ENCODE results near the gene COMMD10. TPM values are rescaled to one million over a fixed set of nuclear protein-coding genes. Genes with fewer than 3 reads are reported as not detected.

COMMD10 gene
- total and polyA plus RNA-seq, 2 of the 8 experiments (the other 6 are each of a cell fraction or from before 2014, with no cell fraction given): 16.5 to 43.4 TPM

GRCh38 chr5:116133281-116133680, 48.5 kb downstream of the COMMD10 start:
- Histone ChIP-seq H3K4me3 (ENCODE audit: extremely low read depth in 1 of 4, insufficient read depth in 2 of 4, low read depth in 3 of 4, low read length in 4 of 4) (no peak overlapping the region), H3K14ac (ENCODE audit: insufficient read length) (no peak overlapping the region), H3K9me3 (ENCODE audit: insufficient read depth in 2 of 2, low read depth in 1 of 2, low read length in 1 of 2) (no peaks in the 10 kb centered on the region), H4K20me1 (replicated peaks in 1 of 2; ENCODE audit: control insufficient read depth in 1 of 2, insufficient read depth in 2 of 2, low read length in 2 of 2) (no peaks in the 10 kb centered on the region), H2BK12ac (ENCODE audit: low read depth, low read length) (no peak overlapping the region), H4K91ac (replicated peaks; ENCODE audit: insufficient read length, low read length) (no peak overlapping the region), H3K4me1 (replicated peaks in 1 of 4; ENCODE audit: control insufficient read depth in 3 of 4, insufficient read depth in 4 of 4, low read length in 3 of 4) (no peaks in the 10 kb centered on the region), H3K79me1 (ENCODE audit: low read depth, low read length) (no peaks in the 10 kb centered on the region), H4K8ac (ENCODE audit: extremely low read depth, insufficient read depth, low read length) (no peak overlapping the region), H3K23me2 (ENCODE audit: low read depth, low read length) (no peaks in the 10 kb centered on the region), H2BK5ac (ENCODE audit: low read depth, low read length) (no peak overlapping the region), H2AK5ac (ENCODE audit: low read depth, low read length) (no peak overlapping the region), H3K36me3 (ENCODE audit: control insufficient read depth in 2 of 4, insufficient read depth in 4 of 4, low read length in 3 of 4) (no peaks in the 10 kb centered on the region; a peak in 1 of 8 replicates), H3K4ac (replicated peaks; ENCODE audit: insufficient read length, low read depth, low read length) (no peak overlapping the region), H3K27ac (ENCODE audit: low read depth, low read length) (no peak overlapping the region), H2AFZ (ENCODE audit: low read length) (no peak overlapping the region), H2BK120ac (replicated peaks; ENCODE audit: low read depth, low read length) (no peak overlapping the region), H3K9ac (replicated peaks in 1 of 4; ENCODE audit: extremely low read depth in 1 of 4, low read depth in 3 of 4, low read length in 3 of 4) (no peak overlapping the region), H2BK15ac (ENCODE audit: low read length) (no peak overlapping the region), H3K79me2 (ENCODE audit: control insufficient read depth in 1 of 2, insufficient read depth in 2 of 2, low read length in 2 of 2) (no peaks in the 10 kb centered on the region), H3K23ac (ENCODE audit: insufficient read length) (no peak overlapping the region), H2BK20ac (ENCODE audit: low read length) (no peak overlapping the region), H3K4me2 (ENCODE audit: insufficient read depth in 1 of 2, low read depth in 2 of 2, low read length in 2 of 2) (no peak overlapping the region), H4K5ac (ENCODE audit: insufficient read length, low read depth, low read length) (no peak overlapping the region), H3K27me3 (replicated peaks in 1 of 4; ENCODE audit: control insufficient read depth in 3 of 4, extremely low read depth in 1 of 4, insufficient read depth in 3 of 4, low read length in 3 of 4) (no peaks in the 10 kb centered on the region), H3K56ac (replicated peaks; ENCODE audit: insufficient read length, low read depth, low read length) (no peak overlapping the region), H3K18ac (ENCODE audit: extremely low read depth, low read length) (no peak overlapping the region)
- WGBS, 2 experiments (ENCODE audit: extremely low coverage in 1 of 2, insufficient coverage in 1 of 2, insufficient read length in 1 of 2, insufficient replicate concordance in 2 of 2, low coverage in 1 of 2, low lambda C conversion rate in 2 of 2, missing lambda C conversion rate in 1 of 2): 91% methylated on average over 3 of the region's 3 CpGs; no CpG with 5 or more reads in 1 of the 2 experiments
- TF ChIP-seq KDM5A (IDR thresholded peaks at IDR 0.05; ENCODE audit: low read length) (no peak), CEBPB (IDR thresholded peaks at IDR 0.05; ENCODE audit: low read depth, low read length) (peak; percentile 93)
- ChIA-PET CTCF (ENCODE audit: partially characterized antibody) (interaction anchor here (1.2 kb wide), 1 partner anchor 251 kb away, joined by 3 read pairs; no protein-coding TSS in a partner anchor), POLR2A (ENCODE audit: partially characterized antibody) (no interaction called here)
- DNase-seq (ENCODE audit: low read depth in 1 of 2, low spot score in 2 of 2) (no peak), FAIRE-seq (no peak)

All from H1 (cell line).